GM19324 (cell line): ENCODE results near the gene CLOCK.

Source experiments
- ATAC-seq: cut with Tn5 transposase; IDR thresholded peaks from one replicate; pipeline ENCODE4 v1.9.1; 2021; ENCODE audit warnings: mild to moderate bottlenecking, moderate library complexity; ENCODE audit not compliant: unreplicated experiment, low FRiP score

CLOCK gene

GRCh38 chr4:55437356-55437796 is 109.3 kb downstream of the CLOCK start:
- no peak for ATAC-seq

GRCh38 chr4:55435141-55435841 is 111.4 kb downstream of the CLOCK start:
- ATAC-seq: no peak

GRCh38 chr4:55431710-55432336 is 114.9 kb downstream of the CLOCK start:
- no peak for ATAC-seq

GRCh38 chr4:55424791-55425190 is 121.9 kb downstream of the CLOCK start:
- ATAC-seq: no peak

GRCh38 chr4:55416176-55416575 is 130.5 kb downstream of the CLOCK start:
- no peak for ATAC-seq

- ATAC-seq: no peak
Observed at GRCh38 chr4:55411621-55412020, 135.1 kb downstream of the CLOCK start.

GRCh38 chr4:55410431-55410830 is 136.3 kb downstream of the CLOCK start:
- ATAC-seq: no peak

GRCh38 chr4:55409468-55410171 is 137.1 kb downstream of the CLOCK start:
- peak; percentile 65 for ATAC-seq

- no peak for ATAC-seq
Observed at GRCh38 chr4:55407764-55408163, 138.9 kb downstream of the CLOCK start.

GRCh38 chr4:55407119-55407518 is 139.6 kb downstream of the CLOCK start:
- ATAC-seq: no peak

GRCh38 chr4:55406545-55406944 is 140.2 kb downstream of the CLOCK start:
- ATAC-seq: no peak

- ATAC-seq: no peak
Observed at GRCh38 chr4:55405073-55405472, 141.6 kb downstream of the CLOCK start.

GRCh38 chr4:55399581-55399980 is 147.1 kb downstream of the CLOCK start:
- no peak for ATAC-seq

- no peak for ATAC-seq
Observed at GRCh38 chr4:55398966-55399365, 147.7 kb downstream of the CLOCK start.

GRCh38 chr4:55398461-55398860 is 148.2 kb downstream of the CLOCK start:
- ATAC-seq: no peak

GRCh38 chr4:55397520-55398321 is 149.0 kb downstream of the CLOCK start:
- no peak for ATAC-seq

- ATAC-seq: no peak
Observed at GRCh38 chr4:55397126-55397436, 149.6 kb downstream of the CLOCK start.

GRCh38 chr4:55396308-55397125 is 150.2 kb downstream of the CLOCK start:
- peak; percentile 34 for ATAC-seq

GRCh38 chr4:55395529-55396307 is 151.0 kb downstream of the CLOCK start, which contains the start of gene TMEM165:
Gene TMEM165 (plus strand): TSS chr4:55395957. CDS start chr4:55396190, 233 bp downstream.
- peak; percentile 97 for ATAC-seq
